ENCODE results near the gene LCORL.

GRCh38 chr4:17981063-17981462, 40.5 kb downstream of the LCORL start:
- TF ChIP-seq, protein P1, sequence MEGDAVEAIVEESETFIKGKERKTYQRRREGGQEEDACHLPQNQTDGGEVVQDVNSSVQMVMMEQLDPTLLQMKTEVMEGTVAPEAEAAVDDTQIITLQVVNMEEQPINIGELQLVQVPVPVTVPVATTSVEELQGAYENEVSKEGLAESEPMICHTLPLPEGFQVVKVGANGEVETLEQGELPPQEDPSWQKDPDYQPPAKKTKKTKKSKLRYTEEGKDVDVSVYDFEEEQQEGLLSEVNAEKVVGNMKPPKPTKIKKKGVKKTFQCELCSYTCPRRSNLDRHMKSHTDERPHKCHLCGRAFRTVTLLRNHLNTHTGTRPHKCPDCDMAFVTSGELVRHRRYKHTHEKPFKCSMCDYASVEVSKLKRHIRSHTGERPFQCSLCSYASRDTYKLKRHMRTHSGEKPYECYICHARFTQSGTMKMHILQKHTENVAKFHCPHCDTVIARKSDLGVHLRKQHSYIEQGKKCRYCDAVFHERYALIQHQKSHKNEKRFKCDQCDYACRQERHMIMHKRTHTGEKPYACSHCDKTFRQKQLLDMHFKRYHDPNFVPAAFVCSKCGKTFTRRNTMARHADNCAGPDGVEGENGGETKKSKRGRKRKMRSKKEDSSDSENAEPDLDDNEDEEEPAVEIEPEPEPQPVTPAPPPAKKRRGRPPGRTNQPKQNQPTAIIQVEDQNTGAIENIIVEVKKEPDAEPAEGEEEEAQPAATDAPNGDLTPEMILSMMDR (IDR thresholded peaks at IDR 0.05) = no peak
- no peak for TF ChIP-seq POLR2A (IDR thresholded peaks at IDR 0.05)

Data from body of pancreas (tissue), 4 donors.